Activated CD8-positive, alpha-beta memory T cell treated with anti-CD3 and anti-CD28 coated beads for 36 hours (primary cell): ENCODE results near the gene MPHOSPH8. TPM values are rescaled to one million over a fixed set of nuclear protein-coding genes. Genes with fewer than 3 reads are reported as not detected.
"Not testable (repeated sequence)": the region's sequence is repeated elsewhere in the genome, so short reads cannot be mapped to it uniquely, and the experiment has no call there.

Experiments used
- CTCF ChIA-PET: fragments of 350-600 bp; sonication (Branson Sonifier 250); formaldehyde crosslinking; loops from one replicate; lab custom pipeline; 2021; ENCODE audit warnings: antibody characterized with exemption; lab: Charles Lee
- POLR2A ChIA-PET: fragments of 350-600 bp; sonication (Branson Sonifier 250); formaldehyde crosslinking; loops from one replicate; lab custom pipeline; 2021; ENCODE audit warnings: antibody characterized with exemption; lab: Charles Lee
- total RNA-seq, 2 experiments: library from RNA; stranded (reverse); gene quantifications; one replicate each; pipeline ENCODE4 v1.2.3, GENCODE V29; 2021

The MPHOSPH8 gene
- total RNA-seq, 2 experiments from 2014 or later = 32.0 to 34.8 TPM

DNA sequence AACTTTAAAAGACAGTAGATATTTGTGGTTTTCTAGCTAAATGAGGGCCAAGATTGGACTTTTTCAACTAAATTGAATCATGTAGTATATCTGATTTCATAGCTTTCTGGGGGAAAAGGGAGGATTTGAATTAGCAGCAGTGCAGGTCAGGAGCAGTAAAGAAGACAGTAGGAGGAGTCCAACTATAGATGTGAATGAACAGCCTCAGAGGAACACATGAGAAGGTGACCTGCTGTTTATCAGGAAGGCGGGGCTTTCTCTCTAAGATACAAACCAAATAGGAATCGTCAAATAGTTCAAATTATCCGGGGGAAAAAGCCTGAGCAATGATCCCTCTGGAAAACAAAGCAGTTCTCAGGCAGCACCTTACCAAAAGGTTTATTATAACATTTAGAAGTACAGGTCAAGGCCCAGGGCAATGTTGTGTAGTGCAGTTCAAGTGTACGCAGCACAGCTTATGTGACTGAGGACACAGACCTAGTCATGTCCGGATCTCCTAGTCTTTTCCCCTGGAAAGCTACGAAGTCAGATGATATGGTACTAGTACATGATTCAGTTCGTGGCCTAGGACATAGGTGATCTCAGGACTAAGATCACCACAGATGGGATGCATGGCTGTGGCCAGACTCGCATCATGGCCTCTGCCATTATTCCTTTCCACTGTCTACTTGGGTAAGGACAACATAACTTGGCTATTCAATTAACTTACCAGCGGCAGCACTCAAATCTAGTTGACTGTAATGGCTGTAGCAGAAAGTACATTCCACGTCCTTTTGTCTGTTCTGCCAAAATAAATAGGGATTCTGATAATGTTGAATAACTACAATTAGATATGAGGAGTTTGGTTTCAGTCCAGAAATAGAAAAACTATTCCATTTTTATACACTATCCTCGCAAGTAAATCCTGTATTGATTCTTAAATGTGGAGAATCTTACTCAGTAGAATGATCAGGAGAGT is 40.3 kb downstream of the MPHOSPH8 start:
- CTCF ChIA-PET = interaction anchor here (0.6 kb wide), 2 partner anchors 8 to 144 kb away, joined by 3 to 5 read pairs; no protein-coding TSS in a partner anchor
- POLR2A ChIA-PET = no interaction called here

DNA sequence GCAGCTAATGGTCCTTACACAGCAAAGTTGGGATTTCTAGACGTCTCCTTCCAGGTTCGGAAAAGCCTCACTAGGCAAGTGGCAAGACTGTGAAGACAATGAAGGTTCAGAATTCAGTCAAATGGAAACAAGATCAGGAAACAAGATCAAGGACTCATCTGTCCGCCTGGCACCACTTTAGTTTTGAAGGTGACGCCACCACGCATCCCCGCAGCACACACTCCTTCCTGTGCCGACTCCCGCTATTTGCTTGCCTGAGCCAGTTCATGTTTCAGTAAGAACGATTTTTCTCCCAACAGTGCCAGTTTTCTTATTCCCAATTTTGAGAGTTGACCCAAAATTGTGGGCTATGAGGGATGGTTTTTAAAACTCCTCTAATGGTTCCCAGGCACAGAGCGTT is 41.4 kb downstream of the MPHOSPH8 start:
- POLR2A ChIA-PET = no interaction called here
- CTCF ChIA-PET = no interaction called here

DNA sequence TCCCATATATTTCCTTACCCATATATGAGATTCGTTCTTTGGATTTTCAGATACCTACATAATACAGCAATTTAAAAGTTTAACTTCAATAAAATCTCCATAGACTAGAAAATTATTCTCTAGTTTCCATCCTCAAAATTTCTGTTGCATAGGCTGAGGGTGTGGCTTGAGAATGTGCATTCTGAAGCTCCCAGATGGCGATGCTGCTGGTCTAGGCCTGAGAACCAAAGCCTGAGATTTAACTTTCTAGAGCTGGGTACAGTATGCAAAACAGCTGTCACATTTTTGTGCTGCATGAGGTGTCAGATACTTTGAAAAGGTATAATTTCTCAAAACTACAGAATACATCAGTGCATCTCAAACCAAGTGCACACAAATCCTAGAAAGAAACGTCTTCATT is 42.7 kb downstream of the MPHOSPH8 start:
- ChIA-PET CTCF (no interaction called here), POLR2A (no interaction called here)

DNA sequence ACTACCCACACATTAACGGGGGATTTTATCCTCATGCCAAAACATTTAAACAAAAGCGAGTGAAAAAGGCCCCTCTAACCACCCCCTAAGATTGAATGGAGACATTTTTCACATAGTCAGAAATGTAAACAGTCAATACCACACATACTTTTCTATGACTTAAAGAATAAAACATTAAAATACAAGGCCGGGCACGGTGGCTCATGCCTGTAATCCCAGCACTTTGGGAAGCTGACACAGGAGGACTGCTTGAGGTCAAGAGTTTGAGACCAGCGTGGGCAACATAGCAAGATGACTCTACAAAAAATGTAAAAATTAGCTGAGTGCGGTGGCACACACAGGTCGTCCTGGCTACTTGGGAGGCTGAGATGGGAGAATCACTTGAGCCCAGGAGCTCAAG is 47.3 kb downstream of the MPHOSPH8 start:
- CTCF ChIA-PET = no interaction called here
- POLR2A ChIA-PET = no interaction called here

DNA sequence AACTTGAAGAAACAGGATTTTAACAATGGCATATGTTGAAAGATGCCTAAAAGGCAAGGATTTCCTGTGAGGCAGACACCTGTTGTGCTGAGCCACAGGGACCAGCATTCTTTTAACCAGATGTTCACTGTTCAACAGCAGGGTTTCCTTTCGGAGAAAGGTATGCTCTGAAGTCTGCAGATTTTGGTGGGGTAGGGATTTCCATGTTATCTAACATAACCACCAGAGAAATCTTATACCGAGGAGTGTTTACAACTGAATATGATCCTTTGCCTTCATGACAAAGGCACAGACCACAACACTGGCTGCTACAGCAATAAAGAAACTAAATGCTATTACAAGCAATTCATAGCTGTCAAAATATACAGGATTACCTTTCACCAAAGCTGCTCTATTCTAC is 48.1 kb downstream of the MPHOSPH8 start:
- ChIA-PET POLR2A (no interaction called here), CTCF (interaction anchor here (0.8 kb wide), 1 partner anchor 8 kb away, joined by 5 read pairs; no protein-coding TSS in a partner anchor)

DNA sequence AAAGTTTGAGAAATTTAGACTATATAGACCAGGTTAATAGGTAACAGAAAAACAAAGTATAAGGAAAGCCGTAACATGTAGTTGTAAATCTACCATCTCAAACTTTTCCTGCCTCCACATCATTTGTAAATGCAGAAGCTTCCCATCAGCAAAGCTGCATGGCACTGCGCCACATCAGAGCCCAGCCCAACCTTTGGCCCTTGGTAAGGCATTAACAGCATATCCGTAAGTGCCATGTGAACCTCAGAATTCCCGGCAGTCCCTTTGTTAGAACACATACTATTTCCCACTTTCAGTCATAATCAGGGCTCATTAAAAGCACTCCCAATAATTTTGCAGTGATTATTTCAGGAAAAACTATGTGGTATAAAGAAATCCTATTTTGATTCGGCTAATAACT is 51.6 kb downstream of the MPHOSPH8 start:
- ChIA-PET CTCF (no interaction called here), POLR2A (no interaction called here)

DNA sequence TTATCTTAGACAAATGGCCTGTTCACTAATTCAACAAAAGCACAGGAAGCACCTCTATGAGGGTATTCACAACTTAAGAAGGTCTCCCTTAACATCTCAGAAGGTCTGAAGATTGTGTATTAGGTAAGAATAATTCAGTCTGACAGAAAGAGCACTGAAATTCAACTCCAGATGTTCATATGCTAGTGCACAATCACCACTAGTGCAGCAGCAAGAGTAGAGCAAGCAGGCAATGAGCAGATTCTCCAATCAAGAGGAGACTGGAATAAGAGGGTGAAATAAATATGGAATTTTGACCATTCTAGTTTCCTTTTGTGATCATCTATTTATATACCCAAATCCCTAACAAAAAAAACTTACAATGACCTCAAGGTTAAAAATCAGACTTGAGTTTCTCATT is 52.0 kb downstream of the MPHOSPH8 start:
- ChIA-PET POLR2A (no interaction called here), CTCF (no interaction called here)

DNA sequence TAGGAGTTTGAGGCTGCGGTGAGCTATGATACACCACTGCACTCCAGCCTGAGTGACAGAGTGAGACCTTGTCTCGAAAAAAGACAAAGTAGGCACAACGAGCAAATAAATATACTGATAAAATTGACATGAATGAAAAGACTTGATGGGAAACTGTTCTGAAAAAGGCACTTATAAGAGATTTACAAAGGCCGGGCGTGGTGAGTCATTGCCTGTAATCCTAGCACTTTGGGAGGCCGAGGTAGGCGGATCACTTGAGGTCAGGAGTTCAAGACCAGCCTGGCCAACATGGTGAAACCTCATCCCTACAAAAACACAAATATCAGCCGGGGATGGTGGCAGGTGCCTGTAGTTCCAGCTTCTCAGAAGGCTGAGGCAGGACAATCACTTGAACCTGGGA is 58.0 kb downstream of the MPHOSPH8 start:
- POLR2A ChIA-PET, CTCF ChIA-PET: not testable (repeated sequence)

DNA sequence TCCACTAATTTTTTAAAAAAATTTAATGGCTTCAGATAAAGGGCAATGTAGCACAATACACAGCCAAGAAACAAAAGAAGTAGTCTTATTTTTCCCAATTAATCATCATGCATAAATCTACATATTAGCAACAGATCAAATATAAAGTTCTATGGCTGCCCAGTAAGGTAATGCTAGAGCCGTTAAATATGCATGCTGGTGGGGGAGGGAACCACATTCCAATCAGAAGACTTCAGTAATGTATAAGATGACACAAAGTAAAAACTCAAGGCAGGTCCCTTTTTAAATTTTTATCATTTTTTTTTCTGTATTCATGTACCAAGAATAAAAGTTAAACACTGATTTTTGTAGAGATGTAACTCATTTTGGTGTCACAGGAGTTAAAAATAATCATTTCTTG is 62.0 kb downstream of the MPHOSPH8 start:
- ChIA-PET POLR2A (no interaction called here), CTCF (no interaction called here)

DNA sequence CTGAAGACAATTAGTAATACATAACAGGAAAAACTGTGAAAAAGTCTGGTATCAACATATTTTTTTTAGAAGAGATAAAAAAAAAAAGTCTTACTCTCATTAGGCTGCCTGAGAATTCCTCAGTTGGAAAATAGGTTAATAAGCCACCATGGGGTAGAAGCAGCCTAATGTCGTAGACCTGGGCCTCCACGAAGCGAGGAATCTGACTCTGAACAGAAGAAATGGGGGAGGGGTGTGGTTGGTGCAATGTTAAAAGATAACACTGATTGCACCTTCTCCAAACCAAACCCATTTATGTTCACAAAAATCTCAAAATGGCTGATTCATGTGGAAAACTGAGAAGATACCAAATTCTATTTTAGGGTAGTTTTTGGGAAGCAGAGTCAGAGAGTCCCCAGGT is 62.4 kb downstream of the MPHOSPH8 start:
- ChIA-PET CTCF (no interaction called here), POLR2A (no interaction called here)

DNA sequence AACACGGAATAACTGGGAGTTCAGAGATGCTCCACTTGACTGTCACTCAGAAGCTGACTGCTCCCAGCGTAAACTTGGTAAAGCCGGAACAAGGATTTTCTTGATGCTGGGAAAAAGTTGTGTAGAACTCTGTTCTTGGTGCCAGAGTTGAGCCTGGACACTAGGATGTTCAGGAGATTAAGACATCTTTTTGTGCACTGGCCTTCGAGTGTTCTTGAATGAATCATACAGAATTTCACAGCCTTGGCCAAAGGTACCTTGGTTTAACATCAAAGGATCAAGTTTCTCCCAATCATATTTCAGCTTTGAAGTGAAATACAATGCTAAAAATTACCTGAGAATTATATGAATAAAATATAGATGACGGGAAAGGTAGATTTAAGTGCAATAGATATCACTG is 67.5 kb downstream of the MPHOSPH8 start:
- CTCF ChIA-PET, POLR2A ChIA-PET: not testable (repeated sequence)

DNA sequence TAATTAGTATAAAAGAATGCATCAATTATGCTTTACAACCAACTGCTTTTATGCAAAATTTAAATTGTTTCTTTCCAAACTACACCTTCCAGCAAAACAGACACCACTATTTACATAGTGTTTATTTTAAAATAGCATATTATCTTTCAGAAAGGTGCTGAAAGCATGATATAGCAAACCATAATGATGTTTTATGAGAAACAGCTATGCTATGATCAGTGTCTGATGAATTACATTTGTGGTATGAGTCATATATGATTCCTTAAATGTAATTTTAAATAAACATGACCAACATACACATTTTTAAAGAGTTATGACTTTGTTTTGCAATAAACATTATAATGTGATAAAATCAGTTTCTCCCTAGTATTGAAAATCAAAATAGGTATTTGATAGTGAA is 68.2 kb downstream of the MPHOSPH8 start:
- POLR2A ChIA-PET, CTCF ChIA-PET: not testable (repeated sequence)

DNA sequence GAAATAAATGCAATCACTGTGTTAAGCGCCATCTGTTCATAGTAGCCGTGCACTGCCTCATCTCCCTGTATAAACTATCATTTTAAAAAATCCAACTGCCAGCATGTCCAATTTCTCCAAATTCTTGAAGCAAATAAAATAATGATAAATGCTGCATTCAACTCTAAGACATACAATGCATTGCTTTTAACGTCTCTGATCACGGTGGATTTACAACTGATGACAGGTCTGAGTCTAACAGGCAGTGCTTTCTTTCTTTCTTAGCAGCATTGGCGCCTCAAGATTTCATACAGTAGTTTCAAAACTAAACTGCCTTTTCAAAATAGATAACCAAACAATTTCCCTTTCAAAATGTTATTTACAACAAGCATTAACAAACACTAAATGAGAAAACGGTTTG is 70.8 kb downstream of the MPHOSPH8 start:
- CTCF ChIA-PET, POLR2A ChIA-PET: not testable (repeated sequence)

DNA sequence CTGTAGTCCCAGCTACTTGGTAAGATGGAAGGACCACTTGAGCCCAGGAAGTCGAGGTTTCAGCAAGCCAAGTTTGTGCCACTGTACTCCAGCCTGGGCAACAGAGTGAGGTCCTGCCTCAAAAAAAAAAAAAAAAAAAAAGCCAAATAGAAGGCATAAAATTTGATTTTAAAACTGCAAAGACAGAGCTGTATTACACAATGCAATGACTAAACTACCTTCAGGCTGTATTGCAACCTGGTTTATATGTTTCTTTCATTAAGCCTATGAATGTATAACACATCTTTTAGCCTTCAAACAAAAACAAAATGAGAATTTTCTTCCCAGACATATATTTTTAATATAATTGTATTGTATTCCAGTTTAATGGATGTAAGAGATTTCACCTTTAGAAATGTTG is 75.6 kb downstream of the MPHOSPH8 start:
- POLR2A ChIA-PET = interaction anchor here (0.6 kb wide), 1 partner anchor 361 kb away, joined by 5 read pairs; no protein-coding TSS in a partner anchor
- CTCF ChIA-PET = not testable (repeated sequence)

DNA sequence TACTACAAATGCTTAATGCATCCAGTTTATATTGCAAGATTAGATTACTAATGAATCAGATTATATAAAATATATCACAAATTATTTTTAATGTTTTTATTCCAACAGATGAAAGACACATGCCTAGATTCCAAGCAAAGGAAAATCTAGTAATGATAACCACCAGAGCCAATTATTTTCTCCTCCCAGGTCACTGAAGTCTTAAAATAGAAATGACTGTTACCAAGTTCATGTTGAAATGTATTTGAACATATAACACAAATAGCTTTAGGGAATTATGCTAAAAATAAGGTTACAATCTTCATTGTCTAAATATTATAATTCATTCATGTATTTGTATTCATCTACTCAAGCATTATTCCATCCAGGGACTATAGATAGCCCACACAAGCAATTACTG is 76.3 kb downstream of the MPHOSPH8 start:
- CTCF ChIA-PET, POLR2A ChIA-PET: not testable (repeated sequence)

DNA sequence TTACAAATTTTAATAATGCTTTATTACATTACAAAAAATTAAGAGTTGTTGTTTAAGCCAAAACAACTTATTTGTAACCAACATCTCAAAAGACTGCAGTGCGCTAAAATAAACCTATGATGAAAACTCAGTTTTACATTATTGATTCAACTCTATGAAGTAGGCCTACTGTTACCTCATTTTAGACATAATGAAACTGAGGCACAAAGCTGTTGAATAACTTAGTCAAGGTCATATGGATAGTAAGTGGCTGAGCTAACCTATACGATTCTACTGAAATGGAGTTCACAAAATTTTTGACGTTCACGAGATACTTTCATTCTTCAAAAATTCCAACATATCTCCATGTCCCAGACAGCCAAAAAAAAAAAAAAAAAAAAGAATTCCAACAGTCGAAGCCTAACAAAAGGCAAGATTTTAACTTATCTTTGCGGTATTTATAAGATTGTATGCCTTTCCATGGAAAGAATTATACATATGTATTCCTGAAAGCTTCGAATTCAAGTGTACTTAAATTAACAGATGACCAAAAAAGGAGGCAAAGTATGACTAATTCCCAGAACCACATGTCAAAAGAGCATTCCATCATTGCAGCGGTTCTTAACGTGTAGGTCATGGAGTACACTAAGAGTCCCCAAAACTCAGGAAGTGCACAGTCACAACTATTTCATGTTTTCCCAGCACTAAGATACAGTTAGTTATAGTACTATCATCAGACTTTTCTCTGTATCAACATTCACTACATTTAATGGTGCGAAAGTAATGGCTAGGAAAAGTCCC is 79.9 kb downstream of the MPHOSPH8 start:
- ChIA-PET CTCF (no interaction called here), POLR2A (no interaction called here)

DNA sequence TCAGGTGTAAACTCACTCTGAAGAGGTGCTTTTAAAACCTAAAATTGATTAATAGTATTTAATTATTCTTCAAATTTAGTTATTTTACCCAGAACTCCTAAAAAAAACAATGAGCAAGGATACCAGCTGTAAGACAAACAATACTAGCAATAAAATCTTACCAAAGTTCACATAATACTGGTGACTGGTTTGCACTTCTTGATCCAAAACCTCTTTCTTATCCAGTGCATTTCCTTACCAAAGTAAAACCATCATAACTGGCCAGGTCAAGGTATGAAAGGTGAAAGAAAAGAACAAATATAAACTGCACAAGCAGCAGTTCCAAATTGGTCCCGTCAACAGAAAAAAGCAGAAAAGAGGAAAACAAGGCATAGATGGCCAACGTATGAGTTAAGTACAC is 86.6 kb downstream of the MPHOSPH8 start:
- POLR2A ChIA-PET = interaction anchor here (0.6 kb wide), 1 partner anchor 97 kb away, joined by 6 read pairs; no protein-coding TSS in a partner anchor

More for the DNA sequence above, 86.6 kb downstream of the MPHOSPH8 start:
- CTCF ChIA-PET = no interaction called here
